GM23338 (cell line): ENCODE results near the gene PGM2.

Source experiments
- CREB1 ChIP-seq: fragments of 250-450 bp; sonication (Bioruptor Pico); IDR thresholded peaks from 2 replicates; pipeline ENCODE4 v1.5.0; 2020; ENCODE audit warnings: low read depth, mild to moderate bottlenecking, moderate library complexity
- CTCF ChIP-seq, 2 experiments: fragments of 200-600 bp in 1 of 2; sonication (generic) in 1 of 2; conservative IDR thresholded peaks; 2 replicates each; pipeline versions ENCODE4 v1.5.1 to v1.6.1; 2016 to 2017; ENCODE audit warnings: antibody characterized with exemption in 2 of 2, low read depth in 2 of 2, mild to moderate bottlenecking in 2 of 2, moderate library complexity in 1 of 2
- ETS1 ChIP-seq: IDR thresholded peaks from 2 replicates; pipeline ENCODE4 v1.6.1; 2016; ENCODE audit warnings: antibody characterized with exemption
- EZH2 ChIP-seq: fragments of 200-600 bp; sonication (generic); IDR thresholded peaks from one replicate; pipeline ENCODE4 v1.8.0; 2017; ENCODE audit warnings: antibody characterized with exemption, mild to moderate bottlenecking, low read depth; ENCODE audit not compliant: unreplicated experiment
- EZH2phosphoT487 ChIP-seq: fragments of 200-600 bp; sonication (generic); IDR thresholded peaks from one replicate; pipeline ENCODE4 v1.8.1; 2018; ENCODE audit warnings: antibody characterized with exemption; ENCODE audit not compliant: unreplicated experiment
- POLR2AphosphoS5 ChIP-seq: IDR thresholded peaks from 2 replicates; pipeline ENCODE4 v1.6.1; 2016; ENCODE audit warnings: antibody characterized with exemption, low read depth
- REST ChIP-seq: IDR thresholded peaks from one replicate; pipeline ENCODE4 v1.6.1; 2018; ENCODE audit warnings: antibody characterized with exemption; ENCODE audit not compliant: unreplicated experiment
- ZNF114 ChIP-seq: fragments of 250-450 bp; sonication (Bioruptor Pico); IDR thresholded peaks from 2 replicates; pipeline ENCODE4 v1.5.0; 2020; ENCODE audit warnings: mild to moderate bottlenecking, moderate library complexity

- TF ChIP-seq CTCF (conservative IDR thresholded peaks at IDR 0.05; ENCODE audit: low read depth in 2 of 2): no peak
- TF ChIP-seq EZH2: no peak
- TF ChIP-seq ETS1: no peak
- no peak for TF ChIP-seq REST
- TF ChIP-seq CREB1 (CRISPR knock-in tag): no peak
- no peak for TF ChIP-seq EZH2phosphoT487
- no peak for TF ChIP-seq POLR2AphosphoS5
- TF ChIP-seq ZNF114: no peak
These were observed 9.8 kb downstream of the PGM2 start for GRCh38 chr4:37836274-37836673.
